Cerebellar cortex (tissue), 1 donor: ENCODE measurements around the gene DDX10.
A peak's percentile ranks its signal among the peaks of the same experiment; 100 is the strongest.

ENCODE experiments used
- DNase-seq: peaks from one replicate; pipeline ENCODE4 v3.0.0-alpha.2; 2015; ENCODE audit warnings: low spot score

DDX10 gene

GRCh38 chr11:108871867-108872266 lies 207.0 kb downstream of the DDX10 start:
- no peak for DNase-seq

- DNase-seq, result no peak
Observed at GRCh38 chr11:108872781-108873291, 208.0 kb downstream of the DDX10 start.

- DNase-seq, result no peak
Observed at GRCh38 chr11:108873310-108873709, 208.4 kb downstream of the DDX10 start.

GRCh38 chr11:108873941-108874340 lies 209.1 kb downstream of the DDX10 start:
- DNase-seq, result no peak

GRCh38 chr11:108875134-108875533 lies 210.3 kb downstream of the DDX10 start:
- no peak for DNase-seq

GRCh38 chr11:108877178-108877577 lies 212.3 kb downstream of the DDX10 start:
- no peak for DNase-seq

- DNase-seq, result no peak
Observed at GRCh38 chr11:108880510-108880909, 215.6 kb downstream of the DDX10 start.

- no peak for DNase-seq
Observed at GRCh38 chr11:108881131-108881530, 216.3 kb downstream of the DDX10 start.

- no peak for DNase-seq
Observed at GRCh38 chr11:108882211-108882831, 217.5 kb downstream of the DDX10 start.

GRCh38 chr11:108886005-108886659 lies 221.3 kb downstream of the DDX10 start:
- DNase-seq, result no peak

- DNase-seq, result no peak
Observed at GRCh38 chr11:108886660-108887009, 221.8 kb downstream of the DDX10 start.

- DNase-seq, result no peak
Observed at GRCh38 chr11:108887436-108888238, 222.8 kb downstream of the DDX10 start.

GRCh38 chr11:108890482-108891105 lies 225.7 kb downstream of the DDX10 start:
- peak; percentile 29 for DNase-seq

GRCh38 chr11:108891143-108891542 lies 226.3 kb downstream of the DDX10 start:
- DNase-seq, result no peak

- no peak for DNase-seq
Observed at GRCh38 chr11:108891909-108892511, 227.1 kb downstream of the DDX10 start.

- DNase-seq, result no peak
Observed at GRCh38 chr11:108895579-108896480, 231.0 kb downstream of the DDX10 start.

- DNase-seq, result no peak
Observed at GRCh38 chr11:108897071-108897481, 232.2 kb downstream of the DDX10 start.

- DNase-seq, result no peak
Observed at GRCh38 chr11:108897916-108898315, 233.0 kb downstream of the DDX10 start.

- DNase-seq, result no peak
Observed at GRCh38 chr11:108901359-108901758, 236.5 kb downstream of the DDX10 start.

- no peak for DNase-seq
Observed at GRCh38 chr11:108902027-108902469, 237.2 kb downstream of the DDX10 start.

GRCh38 chr11:108904480-108904879 lies 239.6 kb downstream of the DDX10 start:
- no peak for DNase-seq
